Breast epithelium (tissue), 4 donors: ENCODE results near the gene CTIF. TPM values are rescaled to one million over a fixed set of nuclear protein-coding genes. Genes with fewer than 3 reads are reported as not detected.

Source experiments
- DNase-seq, 2 donors: peaks; one replicate each; pipeline ENCODE4 v3.0.0-alpha.2; 2019; ENCODE audit warnings: low spot score in 2 of 2
- H3K27ac ChIP-seq, 2 donors: fragments of 200-600 bp; sonication (generic) in 1 of 2; one replicate each; pipeline ENCODE4 v1.5.1; 2016 to 2019; ENCODE audit warnings: mild to moderate bottlenecking in 1 of 2
- H3K27me3 ChIP-seq, 2 donors: fragments of 200-600 bp; sonication (generic) in 1 of 2; one replicate each; pipeline versions ENCODE4 v1.5.1 to v1.6.0; 2017 to 2019; ENCODE audit warnings: control low read depth in 1 of 2, mild to moderate bottlenecking in 1 of 2
- H3K36me3 ChIP-seq: fragments of 200-600 bp; one replicate; pipeline ENCODE4 v1.5.1; 2019
- H3K4me1 ChIP-seq, 2 donors: fragments of 200-600 bp; sonication (generic); one replicate each; pipeline ENCODE4 v1.5.1; 2016 to 2019; ENCODE audit warnings: control low read depth in 1 of 2
- H3K4me3 ChIP-seq, 3 donors: fragments of 200-600 bp; sonication (generic); 1 replicate in 2 of 3; 2 replicates in 1 of 3; pipeline ENCODE4 v1.5.1; 2016 to 2019; ENCODE audit warnings: mild to moderate bottlenecking in 3 of 3, moderate library complexity in 2 of 3
- H3K9me3 ChIP-seq, 2 donors: fragments of 200-600 bp; sonication (generic) in 1 of 2; one replicate each; pipeline ENCODE4 v1.5.1; 2016 to 2019; ENCODE audit warnings: control low read depth in 1 of 2
- POLR2A ChIP-seq: fragments of 450-650 bp; IDR thresholded peaks from one replicate; pipeline ENCODE4 v1.6.1; 2016; ENCODE audit warnings: antibody characterized with exemption, mild to moderate bottlenecking, moderate library complexity
- POLR2AphosphoS5 ChIP-seq, 3 donors: sonication (generic); formaldehyde crosslinking; IDR thresholded peaks; one replicate each; pipeline ENCODE4 v1.6.1; 2017; ENCODE audit warnings: antibody characterized with exemption in 3 of 3
- intact Hi-C: fragments of 100-400 bp; cut with DNase I; formaldehyde crosslinking; loops from one replicate; pipeline ENCODE4 v1.15.1; 2023; ENCODE audit warnings: low total_unique reads
- total RNA-seq, 3 donors: library from RNA; depleted of rRNA; stranded (reverse); fragments of >200 nt; gene quantifications; one replicate each; pipeline ENCODE4 v1.1.0, GENCODE V29; 2016
- TF ChIP-seq, protein P1 (sequence below), 3 donors: fragments of 450-650 bp; IDR thresholded peaks; one replicate each; pipeline ENCODE4 v1.5.1; 2016 to 2017; ENCODE audit warnings: antibody characterized with exemption in 3 of 3, mild to moderate bottlenecking in 3 of 3, moderate library complexity in 3 of 3

CTIF gene
- total RNA-seq, 3 donors from 2014 or later = 28.8 to 78.9 (median 32.6) TPM

DNA sequence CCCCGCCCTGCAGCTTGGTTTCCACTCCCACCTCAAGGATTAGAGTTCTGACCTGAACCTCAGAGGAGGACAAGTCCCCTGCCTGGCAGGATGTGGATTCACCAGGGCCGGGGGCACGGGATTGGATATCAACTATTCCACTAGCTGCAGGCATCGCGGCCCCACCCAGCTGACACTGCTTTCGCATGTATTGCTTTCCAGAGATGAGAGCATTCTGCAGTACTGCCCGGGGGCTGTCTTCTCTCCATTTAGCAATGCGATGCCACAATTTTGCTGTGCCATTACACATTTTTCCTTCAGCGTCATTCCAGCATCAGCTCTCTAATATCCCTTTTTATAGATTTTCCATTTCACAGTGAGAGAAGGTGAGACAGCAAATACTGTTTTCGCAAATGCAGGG is 42.0 kb downstream of the CTIF start:
- no peak for DNase-seq
- H3K4me1 ChIP-seq = no peaks in the 10 kb centered on the region

DNA sequence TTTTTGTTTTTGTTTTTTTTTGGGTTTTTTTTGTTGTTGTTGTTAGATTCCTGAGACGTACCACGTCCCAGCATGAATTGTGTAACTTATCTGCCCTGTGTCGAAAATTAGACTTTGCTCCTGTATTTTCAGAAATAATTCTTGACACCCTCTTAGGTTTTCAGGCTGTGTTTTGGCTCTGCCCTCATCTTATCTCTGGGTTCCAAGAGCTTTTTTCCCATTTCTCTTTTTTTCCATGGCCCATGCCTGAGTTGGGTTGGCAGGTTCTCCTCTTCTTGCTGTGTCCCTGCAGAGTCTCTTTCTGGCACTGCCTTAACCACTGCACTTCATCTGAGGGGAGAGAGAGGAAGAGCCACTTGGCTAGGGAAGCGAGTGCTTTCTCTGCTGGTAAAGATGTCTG is 42.4 kb downstream of the CTIF start:
- intact Hi-C loops = no loop called here
- no peak overlapping the region for H3K4me3 ChIP-seq
- no peaks in the 10 kb centered on the region for H3K4me1 ChIP-seq
- no peak overlapping the region for H3K27ac ChIP-seq
- DNase-seq = no peak
- no peaks in the 10 kb centered on the region for H3K27me3 ChIP-seq
- H3K9me3 ChIP-seq = no peaks in the 10 kb centered on the region
- H3K36me3 ChIP-seq = no peaks in the 10 kb centered on the region
- TF ChIP-seq POLR2AphosphoS5 (IDR thresholded peaks at IDR 0.05) (no peak), POLR2A (no peak)
- TF ChIP-seq, protein P1, sequence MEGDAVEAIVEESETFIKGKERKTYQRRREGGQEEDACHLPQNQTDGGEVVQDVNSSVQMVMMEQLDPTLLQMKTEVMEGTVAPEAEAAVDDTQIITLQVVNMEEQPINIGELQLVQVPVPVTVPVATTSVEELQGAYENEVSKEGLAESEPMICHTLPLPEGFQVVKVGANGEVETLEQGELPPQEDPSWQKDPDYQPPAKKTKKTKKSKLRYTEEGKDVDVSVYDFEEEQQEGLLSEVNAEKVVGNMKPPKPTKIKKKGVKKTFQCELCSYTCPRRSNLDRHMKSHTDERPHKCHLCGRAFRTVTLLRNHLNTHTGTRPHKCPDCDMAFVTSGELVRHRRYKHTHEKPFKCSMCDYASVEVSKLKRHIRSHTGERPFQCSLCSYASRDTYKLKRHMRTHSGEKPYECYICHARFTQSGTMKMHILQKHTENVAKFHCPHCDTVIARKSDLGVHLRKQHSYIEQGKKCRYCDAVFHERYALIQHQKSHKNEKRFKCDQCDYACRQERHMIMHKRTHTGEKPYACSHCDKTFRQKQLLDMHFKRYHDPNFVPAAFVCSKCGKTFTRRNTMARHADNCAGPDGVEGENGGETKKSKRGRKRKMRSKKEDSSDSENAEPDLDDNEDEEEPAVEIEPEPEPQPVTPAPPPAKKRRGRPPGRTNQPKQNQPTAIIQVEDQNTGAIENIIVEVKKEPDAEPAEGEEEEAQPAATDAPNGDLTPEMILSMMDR (IDR thresholded peaks at IDR 0.05) = no peak

More for the DNA sequence above, 42.0 kb downstream of the CTIF start:
- Histone ChIP-seq H3K27ac (no peak overlapping the region), H3K9me3 (no peaks in the 10 kb centered on the region), H3K4me3 (no peak overlapping the region), H3K27me3 (no peaks in the 10 kb centered on the region), H3K36me3 (no peaks in the 10 kb centered on the region)
- intact Hi-C loops = no loop called here
- no peak for TF ChIP-seq POLR2A
- TF ChIP-seq, protein P1 (IDR thresholded peaks at IDR 0.05) = no peak
- TF ChIP-seq POLR2AphosphoS5 (IDR thresholded peaks at IDR 0.05) = no peak

DNA sequence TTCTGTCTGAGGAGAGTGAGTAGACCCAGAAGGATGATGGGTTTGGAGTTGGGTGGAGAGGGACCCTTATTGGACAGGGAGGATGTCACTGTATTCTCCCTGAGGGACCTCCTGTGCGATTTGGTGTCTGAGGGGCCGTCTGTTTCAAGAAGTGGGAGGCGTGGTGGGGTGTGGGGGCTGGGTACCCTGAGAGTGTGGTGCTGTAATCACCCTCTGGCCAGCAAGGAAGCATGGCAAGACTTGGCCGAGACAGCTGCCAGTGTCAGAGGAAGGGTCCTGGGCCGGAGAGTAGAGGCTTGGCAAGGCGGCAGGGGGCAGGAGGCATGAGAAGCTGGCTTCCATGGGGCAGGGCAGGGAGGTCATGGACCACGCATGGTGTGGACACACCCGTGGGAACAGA is 43.1 kb downstream of the CTIF start:
- no peak for TF ChIP-seq POLR2A
- TF ChIP-seq, protein P1 (IDR thresholded peaks at IDR 0.05) = no peak
- TF ChIP-seq POLR2AphosphoS5 (IDR thresholded peaks at IDR 0.05) = no peak
- intact Hi-C loops = no loop called here
- Histone ChIP-seq H3K36me3 (no peaks in the 10 kb centered on the region), H3K27ac (no peak overlapping the region), H3K4me1 (no peaks in the 10 kb centered on the region), H3K4me3 (no peak overlapping the region), H3K27me3 (no peaks in the 10 kb centered on the region), H3K9me3 (no peaks in the 10 kb centered on the region)
- DNase-seq = no peak

DNA sequence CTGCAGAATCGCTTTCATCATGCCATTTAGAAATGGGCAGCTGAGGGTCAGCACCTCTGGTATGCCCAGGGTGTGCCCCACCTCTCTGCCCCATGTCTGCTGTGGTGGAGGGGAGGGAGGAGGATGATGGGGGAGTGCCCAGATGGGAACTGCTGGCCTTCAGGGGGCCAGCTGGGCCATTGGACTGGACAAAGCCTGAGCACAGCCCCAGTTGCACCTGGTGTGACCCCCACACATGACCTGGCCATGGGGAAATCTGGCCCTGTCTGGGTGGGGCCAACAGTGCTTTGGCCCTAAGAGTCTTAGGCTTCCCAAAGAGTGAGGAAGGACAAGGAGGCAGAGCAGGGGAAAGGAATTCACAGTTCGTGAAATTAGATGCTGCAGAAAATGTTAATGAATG is 44.1 kb downstream of the CTIF start:
- TF ChIP-seq POLR2A (no peak), POLR2AphosphoS5 (IDR thresholded peaks at IDR 0.05) (no peak)
- TF ChIP-seq, protein P1 (IDR thresholded peaks at IDR 0.05) = no peak
- Histone ChIP-seq H3K9me3 (no peaks in the 10 kb centered on the region), H3K36me3 (no peaks in the 10 kb centered on the region), H3K4me1 (no peaks in the 10 kb centered on the region), H3K27me3 (no peaks in the 10 kb centered on the region), H3K27ac (no peak overlapping the region), H3K4me3 (no peak overlapping the region)
- DNase-seq = no peak
- intact Hi-C loops = no loop called here

DNA sequence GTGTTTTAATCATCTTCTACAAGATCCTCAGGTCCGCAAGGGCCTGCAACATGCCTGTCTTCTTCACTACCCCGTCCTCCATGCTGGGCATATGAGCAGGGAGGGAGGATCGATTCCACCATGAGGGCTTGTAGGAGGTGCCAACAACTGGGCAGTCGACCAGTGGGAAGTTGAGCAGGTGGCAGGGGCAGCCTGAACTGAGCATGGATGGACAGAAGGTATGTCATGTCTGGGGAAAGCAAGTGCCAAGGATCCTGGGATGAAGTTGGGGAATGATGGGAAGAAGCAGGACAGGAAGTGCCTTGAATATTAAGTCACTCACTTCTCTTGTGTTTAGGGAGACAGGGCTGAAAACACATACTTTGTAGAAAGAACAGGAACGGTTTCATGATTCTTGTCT is 44.7 kb downstream of the CTIF start:
- no peak for DNase-seq
- H3K36me3 ChIP-seq = no peaks in the 10 kb centered on the region
- TF ChIP-seq, protein P1 (IDR thresholded peaks at IDR 0.05) = no peak
- no peak for TF ChIP-seq POLR2AphosphoS5 (IDR thresholded peaks at IDR 0.05)
- no peak for TF ChIP-seq POLR2A
- no peaks in the 10 kb centered on the region for H3K9me3 ChIP-seq
- no peaks in the 10 kb centered on the region for H3K4me1 ChIP-seq
- intact Hi-C loops = no loop called here
- H3K4me3 ChIP-seq = no peak overlapping the region
- no peak overlapping the region for H3K27ac ChIP-seq
- H3K27me3 ChIP-seq = no peaks in the 10 kb centered on the region
